ENCODE results near the gene KIRREL3.

KIRREL3 gene

GRCh38 chr11:126497581-126498122 lies 502.9 kb downstream of the KIRREL3 start:
- no peak for DNase-seq

- no peak for DNase-seq
These were observed 503.8 kb downstream of the KIRREL3 start for GRCh38 chr11:126496576-126497337.

GRCh38 chr11:126495281-126496220 lies 505.0 kb downstream of the KIRREL3 start:
- no peak for DNase-seq

- no peak for DNase-seq
These were observed 505.7 kb downstream of the KIRREL3 start for GRCh38 chr11:126494831-126495230.

DNA sequence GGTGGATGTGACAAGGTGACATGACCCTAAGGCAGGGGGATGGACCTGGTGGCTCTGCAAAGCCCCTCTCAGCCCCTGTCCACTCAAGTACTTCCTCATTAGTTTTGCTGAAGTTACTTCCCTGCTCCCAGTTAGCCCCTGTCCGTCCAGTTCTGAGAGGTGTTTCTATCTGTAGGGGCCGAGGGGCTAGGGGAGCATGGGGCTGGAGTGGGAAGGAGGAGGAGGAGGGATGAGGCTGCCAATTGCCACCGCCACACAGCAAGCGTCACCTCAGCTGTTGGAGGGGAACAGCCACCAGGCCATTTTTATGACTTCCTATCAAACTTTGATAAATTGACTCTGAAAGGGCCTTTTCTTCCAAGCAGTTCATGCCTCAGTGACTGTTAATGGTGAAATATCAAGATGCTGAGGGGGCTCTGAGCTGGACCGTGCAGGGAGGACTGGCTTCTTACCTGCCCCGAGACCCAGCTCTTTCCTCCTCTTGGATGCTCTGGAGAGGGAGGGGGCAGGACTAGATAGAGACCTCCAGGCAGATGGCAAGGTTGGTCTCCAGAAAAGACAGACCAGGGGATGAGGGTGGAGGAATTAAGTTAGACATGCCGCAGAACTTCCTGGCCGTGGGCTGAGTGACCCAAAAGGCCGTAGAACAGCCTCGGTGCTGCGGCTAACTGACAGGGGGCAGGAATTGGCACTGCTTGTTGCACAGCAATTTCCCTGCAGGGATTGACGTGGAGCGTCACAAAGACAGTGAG lies 508.1 kb downstream of the KIRREL3 start:
- no peak for DNase-seq

GRCh38 chr11:126491092-126491491 lies 509.5 kb downstream of the KIRREL3 start:
- DNase-seq: peak; percentile 81

GRCh38 chr11:126489836-126490660 lies 510.5 kb downstream of the KIRREL3 start:
- peak; percentile 98 for DNase-seq

- no peak for DNase-seq
These were observed 511.8 kb downstream of the KIRREL3 start for GRCh38 chr11:126488591-126489370.

- DNase-seq: no peak
These were observed 512.9 kb downstream of the KIRREL3 start for GRCh38 chr11:126487711-126488110.

- no peak for DNase-seq
These were observed 514.5 kb downstream of the KIRREL3 start for GRCh38 chr11:126485986-126486635.

GRCh38 chr11:126485021-126485792 lies 515.4 kb downstream of the KIRREL3 start:
- DNase-seq: peak; percentile 54

- no peak for DNase-seq
These were observed 516.3 kb downstream of the KIRREL3 start for GRCh38 chr11:126484266-126484665.

DNA sequence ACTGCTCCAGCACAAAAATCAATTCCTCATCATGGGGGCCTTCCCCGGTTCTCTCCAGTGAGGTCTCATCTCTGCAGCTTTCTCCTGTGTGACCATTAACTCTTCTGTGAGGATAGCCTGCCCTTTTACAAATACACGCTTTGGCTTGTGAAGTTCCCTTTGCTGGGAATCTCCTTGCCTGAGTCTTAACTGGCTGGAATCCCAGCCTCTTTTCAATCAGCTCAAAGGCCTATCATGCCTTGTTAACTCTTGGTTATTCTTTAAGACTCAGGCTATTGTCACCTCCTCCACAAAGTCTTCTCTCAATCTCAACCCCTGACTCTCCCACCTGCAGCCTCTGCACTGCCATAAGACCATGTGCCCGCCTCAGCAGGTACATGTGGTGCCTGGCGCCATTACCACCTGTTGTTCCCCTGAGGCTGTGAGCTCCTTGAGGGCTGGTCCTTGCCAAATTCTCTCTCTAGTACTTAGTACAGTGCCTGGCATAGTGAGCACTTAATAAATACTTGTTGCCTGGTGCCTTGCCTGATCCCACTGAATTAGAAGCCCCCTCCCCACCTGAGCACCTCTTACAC lies 516.9 kb downstream of the KIRREL3 start:
- no peak for DNase-seq

DNA sequence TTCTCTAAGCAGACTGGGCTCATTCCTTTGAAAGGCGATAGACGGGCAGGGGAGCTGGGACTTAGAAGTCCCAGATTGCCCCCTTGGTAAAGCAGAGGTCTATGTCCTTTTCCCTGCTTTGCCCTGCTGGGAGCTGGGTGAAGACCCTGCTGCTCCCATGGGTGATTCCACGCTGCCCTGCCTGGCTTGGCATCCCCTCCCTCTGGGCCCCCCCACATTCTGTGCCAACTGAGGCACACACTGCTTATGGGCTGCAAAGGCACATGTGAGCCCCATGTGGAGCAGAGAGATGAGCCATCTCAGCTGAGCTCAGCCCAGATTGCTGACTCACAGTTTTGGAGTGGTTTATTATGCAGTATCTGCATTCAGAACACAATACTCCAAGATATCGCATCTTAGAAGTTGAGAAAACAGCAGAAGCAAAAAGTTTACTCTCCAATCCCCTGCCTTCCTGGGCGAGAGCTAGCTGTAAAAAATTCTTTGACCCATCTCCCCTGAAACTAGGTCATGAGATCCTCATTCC lies 517.9 kb downstream of the KIRREL3 start:
- no peak for DNase-seq

GRCh38 chr11:126481303-126481680 lies 519.3 kb downstream of the KIRREL3 start:
- DNase-seq: no peak

GRCh38 chr11:126480410-126481302 lies 519.9 kb downstream of the KIRREL3 start:
- DNase-seq: peak; percentile 98

- DNase-seq: no peak
These were observed 520.6 kb downstream of the KIRREL3 start for GRCh38 chr11:126480015-126480409.

Measured in NCI-H526 treated with DMSO at 0.1 percent for 48 hours (cell line).